HEK293T (cell line): ENCODE data around the gene NUBPL.
"Not testable (repeated sequence)": the region's sequence is repeated elsewhere in the genome, so short reads cannot be mapped to it uniquely, and the experiment has no call there.

Experiments
- CTCF ChIA-PET: fragments of 350-600 bp; formaldehyde crosslinking; extraction: SDS; loops from one replicate; lab custom pipeline; 2021; ENCODE audit warnings: antibody characterized with exemption, inconsistent platforms; lab: Yijun Ruan, JAX
- POLR2A ChIA-PET: fragments of 350-600 bp; formaldehyde crosslinking; extraction: SDS; loops from one replicate; lab custom pipeline; 2020; ENCODE audit warnings: antibody characterized with exemption, inconsistent platforms; lab: Yijun Ruan, JAX
- DNase-seq: peaks from one replicate; pipeline ENCODE4 v3.0.0; 2012; ENCODE audit warnings: mixed read lengths; ENCODE audit errors: extremely low spot score
- ARNT ChIP-seq: fragments of 450-650 bp; IDR thresholded peaks from 2 replicates; pipeline ENCODE4 v1.6.1; 2017; ENCODE audit warnings: mild to moderate bottlenecking
- BHLHE40 ChIP-seq: fragments of 450-650 bp; IDR thresholded peaks from 2 replicates; pipeline ENCODE4 v1.6.1; 2016; ENCODE audit warnings: mild to moderate bottlenecking, moderate library complexity, borderline replicate concordance
- CTBP1 ChIP-seq: fragments of 450-650 bp; IDR thresholded peaks from 2 replicates; pipeline ENCODE4 v1.6.1; 2016; ENCODE audit warnings: borderline replicate concordance
- ELF4 ChIP-seq: fragments of 450-650 bp; IDR thresholded peaks from 2 replicates; pipeline ENCODE4 v1.6.1; 2017; ENCODE audit warnings: antibody characterized with exemption
- FOXA1 ChIP-seq: fragments of 450-650 bp; IDR thresholded peaks from 2 replicates; pipeline ENCODE4 v1.6.1; 2016; ENCODE audit warnings: mild to moderate bottlenecking
- FOXK2 ChIP-seq: fragments of 450-650 bp; IDR thresholded peaks from 2 replicates; pipeline ENCODE4 v1.6.1; 2016; ENCODE audit warnings: mild to moderate bottlenecking
- FOXM1 ChIP-seq: fragments of 450-650 bp; IDR thresholded peaks from 2 replicates; pipeline ENCODE4 v1.6.1; 2017; ENCODE audit warnings: mild to moderate bottlenecking, borderline replicate concordance
- HDGF ChIP-seq: fragments of 450-650 bp; IDR thresholded peaks from 2 replicates; pipeline ENCODE4 v1.6.1; 2017; ENCODE audit warnings: antibody characterized with exemption, borderline replicate concordance
- L3MBTL2 ChIP-seq: fragments of 450-650 bp; conservative IDR thresholded peaks from 2 replicates; pipeline ENCODE4 v1.6.1; 2016; ENCODE audit warnings: mild to moderate bottlenecking
- LEF1 ChIP-seq: fragments of 450-650 bp; IDR thresholded peaks from 2 replicates; pipeline ENCODE4 v1.6.1; 2017; ENCODE audit warnings: mild to moderate bottlenecking, borderline replicate concordance
- NFRKB ChIP-seq: fragments of 450-650 bp; IDR thresholded peaks from 2 replicates; pipeline ENCODE4 v1.6.1; 2016; ENCODE audit warnings: mild to moderate bottlenecking, moderate library complexity
- PKNOX1 ChIP-seq: fragments of 450-650 bp; IDR thresholded peaks from 2 replicates; pipeline ENCODE4 v1.6.1; 2016
- SP1 ChIP-seq: fragments of 450-650 bp; IDR thresholded peaks from 2 replicates; pipeline ENCODE4 v1.6.1; 2017
- SUZ12 ChIP-seq: fragments of 450-650 bp; IDR thresholded peaks from 2 replicates; pipeline ENCODE4 v1.6.1; 2016; ENCODE audit warnings: mild to moderate bottlenecking
- TARDBP ChIP-seq: fragments of 450-650 bp; IDR thresholded peaks from 2 replicates; pipeline ENCODE4 v1.6.1; 2016
- ZNF384 ChIP-seq: fragments of 450-650 bp; IDR thresholded peaks from 2 replicates; pipeline ENCODE4 v1.6.1; 2016

The NUBPL gene

GRCh38 chr14:31864937-31865855, 304.0 kb downstream of the NUBPL start:
- ChIA-PET POLR2A (no interaction called here), CTCF (no interaction called here)
- no peak for DNase-seq
- TF ChIP-seq HDGF (no peak), ELF4 (no peak), SP1 (no peak), FOXA1 (no peak), NFRKB (no peak), FOXK2 (no peak), L3MBTL2 (no peak), TARDBP (no peak), CTBP1 (no peak), LEF1 (no peak), PKNOX1 (no peak), SUZ12 (no peak), BHLHE40 (no peak)

GRCh38 chr14:31867570-31867969, 306.4 kb downstream of the NUBPL start:
- ChIA-PET POLR2A (no interaction called here), CTCF (no interaction called here)
- no peak for DNase-seq
- TF ChIP-seq TARDBP (no peak), ZNF384 (no peak), L3MBTL2 (no peak), LEF1 (no peak), FOXA1 (no peak), FOXM1 (no peak), ARNT (no peak), NFRKB (no peak), ELF4 (no peak), HDGF (no peak), PKNOX1 (no peak), BHLHE40 (no peak), SUZ12 (no peak), FOXK2 (no peak), SP1 (no peak)

GRCh38 chr14:31868096-31868495, 306.9 kb downstream of the NUBPL start:
- POLR2A ChIA-PET, DNase-seq, CTCF ChIA-PET: not testable (repeated sequence)

GRCh38 chr14:31876741-31877140, 315.5 kb downstream of the NUBPL start:
- TF ChIP-seq ELF4 (no peak), BHLHE40 (no peak), FOXM1 (no peak)
- CTCF ChIA-PET: interaction anchor here (0.6 to 0.7 kb wide), 2 partner anchors 23 to 700 kb away, joined by 3 read pairs; no protein-coding TSS in a partner anchor
- POLR2A ChIA-PET: no interaction called here
- no peak for DNase-seq

GRCh38 chr14:31877255-31877798, 316.1 kb downstream of the NUBPL start:
- DNase-seq: no peak
- ChIA-PET POLR2A (no interaction called here), CTCF (interaction anchor here (0.6 to 0.7 kb wide), 2 partner anchors 24 to 700 kb away, joined by 3 read pairs; no protein-coding TSS in a partner anchor)
- TF ChIP-seq ARNT: no peak
- no peak for TF ChIP-seq HDGF
- TF ChIP-seq PKNOX1: no peak
- TF ChIP-seq NFRKB: no peak
- TF ChIP-seq LEF1: no peak
- no peak for TF ChIP-seq BHLHE40
- no peak for TF ChIP-seq L3MBTL2
- no peak for TF ChIP-seq CTBP1
- no peak for TF ChIP-seq ZNF384
- TF ChIP-seq FOXA1: no peak
- no peak for TF ChIP-seq SUZ12
- TF ChIP-seq SP1: no peak
- TF ChIP-seq ELF4: no peak
- TF ChIP-seq FOXK2: no peak
- TF ChIP-seq FOXM1: no peak
- TF ChIP-seq TARDBP: no peak

GRCh38 chr14:31879661-31880348, 318.6 kb downstream of the NUBPL start:
- POLR2A ChIA-PET: no interaction called here
- CTCF ChIA-PET: no interaction called here
- TF ChIP-seq NFRKB (no peak), SUZ12 (no peak), FOXA1 (no peak), FOXK2 (no peak)
- DNase-seq: no peak
